ENCODE measurements around the gene SDC3.

- TF ChIP-seq CTCF (IDR thresholded peaks at IDR 0.05; ENCODE audit: insufficient read depth, low read length) (no peak), POLR2AphosphoS5 (IDR thresholded peaks at IDR 0.05; ENCODE audit: low read depth) (no peak), GABPA (IDR thresholded peaks at IDR 0.05; ENCODE audit: low read depth) (no peak)
Observed at GRCh38 chr1:30878016-30878415, 30.5 kb downstream of the SDC3 start.

Measured in HL-60 (cell line).